K562 treated with DMSO at 1 percent for 4 hours (cell line): Measurements from ENCODE around the gene YLPM1. TPM values are rescaled to one million over a fixed set of nuclear protein-coding genes. Genes with fewer than 3 reads are reported as not detected.

Source experiments
- total RNA-seq: library from RNA; unstranded; fragments of 300-600 nt; gene quantifications from 2 replicates; pipeline ENCODE4 v1.2.3, GENCODE V29; 2022; ENCODE audit not compliant: insufficient read depth

YLPM1 gene, protein sequence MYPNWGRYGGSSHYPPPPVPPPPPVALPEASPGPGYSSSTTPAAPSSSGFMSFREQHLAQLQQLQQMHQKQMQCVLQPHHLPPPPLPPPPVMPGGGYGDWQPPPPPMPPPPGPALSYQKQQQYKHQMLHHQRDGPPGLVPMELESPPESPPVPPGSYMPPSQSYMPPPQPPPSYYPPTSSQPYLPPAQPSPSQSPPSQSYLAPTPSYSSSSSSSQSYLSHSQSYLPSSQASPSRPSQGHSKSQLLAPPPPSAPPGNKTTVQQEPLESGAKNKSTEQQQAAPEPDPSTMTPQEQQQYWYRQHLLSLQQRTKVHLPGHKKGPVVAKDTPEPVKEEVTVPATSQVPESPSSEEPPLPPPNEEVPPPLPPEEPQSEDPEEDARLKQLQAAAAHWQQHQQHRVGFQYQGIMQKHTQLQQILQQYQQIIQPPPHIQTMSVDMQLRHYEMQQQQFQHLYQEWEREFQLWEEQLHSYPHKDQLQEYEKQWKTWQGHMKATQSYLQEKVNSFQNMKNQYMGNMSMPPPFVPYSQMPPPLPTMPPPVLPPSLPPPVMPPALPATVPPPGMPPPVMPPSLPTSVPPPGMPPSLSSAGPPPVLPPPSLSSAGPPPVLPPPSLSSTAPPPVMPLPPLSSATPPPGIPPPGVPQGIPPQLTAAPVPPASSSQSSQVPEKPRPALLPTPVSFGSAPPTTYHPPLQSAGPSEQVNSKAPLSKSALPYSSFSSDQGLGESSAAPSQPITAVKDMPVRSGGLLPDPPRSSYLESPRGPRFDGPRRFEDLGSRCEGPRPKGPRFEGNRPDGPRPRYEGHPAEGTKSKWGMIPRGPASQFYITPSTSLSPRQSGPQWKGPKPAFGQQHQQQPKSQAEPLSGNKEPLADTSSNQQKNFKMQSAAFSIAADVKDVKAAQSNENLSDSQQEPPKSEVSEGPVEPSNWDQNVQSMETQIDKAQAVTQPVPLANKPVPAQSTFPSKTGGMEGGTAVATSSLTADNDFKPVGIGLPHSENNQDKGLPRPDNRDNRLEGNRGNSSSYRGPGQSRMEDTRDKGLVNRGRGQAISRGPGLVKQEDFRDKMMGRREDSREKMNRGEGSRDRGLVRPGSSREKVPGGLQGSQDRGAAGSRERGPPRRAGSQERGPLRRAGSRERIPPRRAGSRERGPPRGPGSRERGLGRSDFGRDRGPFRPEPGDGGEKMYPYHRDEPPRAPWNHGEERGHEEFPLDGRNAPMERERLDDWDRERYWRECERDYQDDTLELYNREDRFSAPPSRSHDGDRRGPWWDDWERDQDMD (N-terminal part only)
- 14.3 and 15.8 TPM in 2 replicates for total RNA-seq

GRCh38 chr14:74762917-74763802 lies at the start of gene YLPM1:
YLPM1 (plus strand) TSS chr14:74763316; CDS start chr14:74763490, 174 bp downstream.

GRCh38 chr14:74875941-74876913 lies 113.1 kb downstream of the YLPM1 start, which contains the start of gene PROX2:
PROX2 (minus strand) TSS chr14:74876145; CDS start chr14:74863834, 12,311 bp downstream.

GRCh38 chr14:74881431-74882102 lies 118.5 kb downstream of the YLPM1 start, which contains the start of gene DLST:
DLST (plus strand) TSS chr14:74881916; CDS start chr14:74881954, 38 bp downstream.

Other genes starting within 250 kb of the YLPM1 start
- 0.26 and 0.35 TPM in 2 replicates for gene LTBP2, start 151.1 kb upstream of the YLPM1 start, total RNA-seq
- gene AREL1, start 50.2 kb upstream of the YLPM1 start, total RNA-seq = 13.4 and 14.4 TPM in 2 replicates
- 23.1 and 28.1 TPM in 2 replicates for gene FCF1, start 50.2 kb upstream of the YLPM1 start, total RNA-seq
- gene PROX2, start 112.8 kb downstream of the YLPM1 start, total RNA-seq = 0.34 TPM in 1 of 2 replicates, not detected in the other
- 37.0 and 38.4 TPM in 2 replicates for gene DLST, start 118.6 kb downstream of the YLPM1 start, total RNA-seq
- 1.2 and 4.9 TPM in 2 replicates for gene RPS6KL1, start 159.9 kb downstream of the YLPM1 start, total RNA-seq
- gene PGF, start 192.3 kb downstream of the YLPM1 start, total RNA-seq = 1.3 and 1.8 TPM in 2 replicates
- 14.4 and 18.2 TPM in 2 replicates for gene EIF2B2, start 239.6 kb downstream of the YLPM1 start, total RNA-seq